K562 (cell line): ENCODE measurements around the gene ARHGAP42. TPM values are rescaled to one million over a fixed set of nuclear protein-coding genes. Genes with fewer than 3 reads are reported as not detected.

Experiments
- ATAC-seq: fragments of 200-7000 bp; cut with Tn5 transposase; 3 replicates; pipeline ENCODE4 v1.9.1; 2020; ENCODE audit warnings: moderate library complexity
- BruUV-seq: library from RNA; stranded (reverse); fragments of 400-500 nt; replicated peaks from 2 replicates; lab custom pipeline; 2021; lab: Mats Ljungman, UMichigan
- CTCF ChIA-PET: fragments of 300-600 bp; formaldehyde crosslinking; extraction: SDS; loops from one replicate; lab custom pipeline; 2021; ENCODE audit warnings: low intra/inter-chr PET ratio; lab: Yijun Ruan, JAX
- POLR2A ChIA-PET: fragments of 300-600, 350-650 bp; sonication (Branson Sonifier 250); formaldehyde crosslinking; extraction: SDS; loops from one replicate; lab custom pipeline; 2021; ENCODE audit warnings: antibody characterized with exemption, inconsistent platforms; lab: Yijun Ruan, JAX
- DNase-seq, 4 experiments: peaks; one replicate each; pipeline versions ENCODE4 v3.0.0 to v3.0.0-alpha.2; 2011 to 2018; ENCODE audit warnings: low spot score in 3 of 4, mixed read lengths in 3 of 4; ENCODE audit errors: extremely low read depth in 1 of 4
- FAIRE-seq: peaks from 2 replicates; lab custom pipeline; 2011; peaks lifted over from hg19 to GRCh38; lab: Jason Lieb, UNC
- H2AFZ ChIP-seq: 2 replicates; pipeline ENCODE4 v1.6.0; 2011; ENCODE audit warnings: low read depth, low read length, control low read depth, inconsistent platforms
- H3K27ac ChIP-seq: fragments of 200-600 bp; 3 replicates; pipeline ENCODE4 v1.8.0; 2011; ENCODE audit warnings: low read depth, mild to moderate bottlenecking, control low read depth, inconsistent platforms, low read length, moderate library complexity, mixed read lengths; ENCODE audit errors: extremely low read depth
- H3K27me3 ChIP-seq, 2 experiments: fragments of 300-600 bp in 1 of 2; 2 replicates in 1 of 2; 3 replicates in 1 of 2; pipeline versions ENCODE4 v1.6.0 to v1.8.0; 2011; ENCODE audit warnings: inconsistent platforms in 2 of 2, low read length in 2 of 2, mild to moderate bottlenecking in 1 of 2, mixed read lengths in 1 of 2, moderate library complexity in 1 of 2; ENCODE audit not compliant: control insufficient read depth in 2 of 2, insufficient read depth in 2 of 2
- H3K36me3 ChIP-seq: fragments of 300-600 bp; 3 replicates; pipeline ENCODE4 v1.8.0; 2011; ENCODE audit warnings: mild to moderate bottlenecking, low read length, inconsistent platforms; ENCODE audit not compliant: control insufficient read depth, insufficient read depth
- H3K4me1 ChIP-seq, 2 experiments: fragments of 200-600 bp in 1 of 2; replicated peaks in 1 of 2; 2 replicates in 1 of 2; 3 replicates in 1 of 2; pipeline versions ENCODE4 v1.5.1 to v1.8.0; 2011; ENCODE audit warnings: inconsistent platforms in 2 of 2, low read length in 2 of 2, mild to moderate bottlenecking in 1 of 2, mixed read lengths in 1 of 2, moderate library complexity in 1 of 2; ENCODE audit not compliant: control insufficient read depth in 2 of 2, insufficient read depth in 2 of 2
- H3K4me2 ChIP-seq: 2 replicates; pipeline ENCODE4 v1.6.1; 2011; ENCODE audit warnings: low read length, control low read depth, inconsistent platforms, mixed read lengths; ENCODE audit not compliant: insufficient read depth
- H3K4me3 ChIP-seq: fragments of 200-600 bp; sonication (generic), shearing (Covaris generic); 2 replicates; pipeline ENCODE4 v1.5.1; 2016; ENCODE audit warnings: control low read depth, inconsistent platforms
- H3K79me2 ChIP-seq: fragments of 200-600 bp; 3 replicates; pipeline ENCODE4 v1.8.0; 2011; ENCODE audit warnings: low read length, inconsistent platforms; ENCODE audit not compliant: control insufficient read depth, insufficient read depth
- H3K9ac ChIP-seq, 2 experiments: 2 replicates each; pipeline versions ENCODE4 v1.6.0 to v1.6.1; 2011; ENCODE audit warnings: low read depth in 2 of 2, low read length in 2 of 2, control low read depth in 1 of 2, inconsistent platforms in 1 of 2, mild to moderate bottlenecking in 1 of 2, mixed read lengths in 1 of 2; ENCODE audit not compliant: insufficient read depth in 1 of 2
- H3K9me1 ChIP-seq: one replicate; pipeline ENCODE4 v1.6.0; 2011; ENCODE audit warnings: inconsistent platforms, mild to moderate bottlenecking, low read length, moderate library complexity; ENCODE audit not compliant: control insufficient read depth, insufficient read depth
- H3K9me3 ChIP-seq: replicated peaks from 2 replicates; pipeline ENCODE4 v1.5.1; 2011; ENCODE audit warnings: low read depth, low read length, inconsistent platforms; ENCODE audit not compliant: control insufficient read depth, insufficient read depth
- H4K20me1 ChIP-seq: replicated peaks from 2 replicates; pipeline ENCODE4 v1.6.1; 2011; ENCODE audit warnings: low read length, inconsistent platforms, mixed read lengths; ENCODE audit not compliant: control insufficient read depth, insufficient read depth
- ATF3 ChIP-seq, 2 experiments: fragments of 450-650 bp in 1 of 2; sonication (generic) in 1 of 2; formaldehyde crosslinking in 1 of 2; IDR thresholded peaks in 1 of 2; conservative IDR thresholded peaks in 1 of 2; 2 replicates each; pipeline versions ENCODE4 v1.6.1 to v1.8.1; 2016 to 2023; ENCODE audit warnings: mild to moderate bottlenecking in 2 of 2, moderate library complexity in 2 of 2, inconsistent platforms in 1 of 2, missing genetic modification reagents in 1 of 2
- CGGBP1 ChIP-seq: fragments of 250-450 bp; sonication (Bioruptor Pico); IDR thresholded peaks from 2 replicates; pipeline ENCODE4 v1.9.0; 2021; ENCODE audit warnings: mild to moderate bottlenecking
- E2F4 ChIP-seq: sonication (generic); formaldehyde crosslinking; IDR thresholded peaks from 2 replicates; pipeline ENCODE4 v1.8.0; 2022; ENCODE audit warnings: mild to moderate bottlenecking, low read depth, missing genetic modification reagents
- HNRNPK ChIP-seq: fragments of 200-400 bp; formaldehyde crosslinking; IDR thresholded peaks from one replicate; pipeline ENCODE4 v1.6.1; 2018; ENCODE audit warnings: mild to moderate bottlenecking, low read depth, low read length; ENCODE audit not compliant: poor library complexity, severe bottlenecking
- MAFF ChIP-seq: IDR thresholded peaks from 2 replicates; pipeline ENCODE4 v1.6.1; 2012; ENCODE audit warnings: low read length, improper control_type of control experiment
- NFATC3 ChIP-seq: fragments of 450-650 bp; IDR thresholded peaks from 2 replicates; pipeline ENCODE4 v1.6.1; 2017; ENCODE audit warnings: mild to moderate bottlenecking
- RBM14 ChIP-seq: fragments of 200-400 bp; formaldehyde crosslinking; IDR thresholded peaks from 2 replicates; pipeline ENCODE4 v1.6.1; 2018; ENCODE audit warnings: low read depth, mild to moderate bottlenecking, low read length, moderate library complexity, borderline replicate concordance; ENCODE audit not compliant: insufficient read depth
- RFX1 ChIP-seq: fragments of 450-650 bp; IDR thresholded peaks from 2 replicates; pipeline ENCODE4 v1.6.1; 2016; ENCODE audit warnings: mild to moderate bottlenecking, moderate library complexity
- SIX5 ChIP-seq, 2 experiments: IDR thresholded peaks; 2 replicates each; pipeline ENCODE4 v1.6.1; 2011; ENCODE audit warnings: low read length in 2 of 2, borderline replicate concordance in 1 of 2, low read depth in 1 of 2, mild to moderate bottlenecking in 1 of 2, moderate library complexity in 1 of 2; ENCODE audit not compliant: insufficient read depth in 1 of 2
- SMARCB1 ChIP-seq: IDR thresholded peaks from 2 replicates; pipeline ENCODE4 v1.6.1; 2011; ENCODE audit warnings: improper control_type of control experiment, low read depth; ENCODE audit not compliant: insufficient read length
- SP1 ChIP-seq: sonication (generic); formaldehyde crosslinking; IDR thresholded peaks from 2 replicates; pipeline ENCODE4 v1.8.1; 2022; ENCODE audit warnings: mild to moderate bottlenecking, missing genetic modification reagents
- ZFP1 ChIP-seq: fragments of 450-650 bp; formaldehyde crosslinking; IDR thresholded peaks from 2 replicates; pipeline ENCODE4 v1.4.0; 2020; ENCODE audit warnings: mild to moderate bottlenecking, mixed read lengths
- ZNF212 ChIP-seq: fragments of 450-650 bp; formaldehyde crosslinking; IDR thresholded peaks from 2 replicates; pipeline ENCODE4 v1.4.0; 2020; ENCODE audit warnings: mild to moderate bottlenecking
- ZNF699 ChIP-seq: fragments of 250-450 bp; sonication (Bioruptor Pico); IDR thresholded peaks from 2 replicates; pipeline ENCODE4 v1.8.0; 2021; ENCODE audit warnings: mild to moderate bottlenecking, moderate library complexity; ENCODE audit not compliant: insufficient replicate concordance
- ZNF785 ChIP-seq: fragments of 250-450 bp; sonication (Bioruptor Pico); IDR thresholded peaks from 2 replicates; pipeline ENCODE4 v1.4.0; 2020; ENCODE audit warnings: mild to moderate bottlenecking
- ZSCAN32 ChIP-seq: fragments of 450-650 bp; formaldehyde crosslinking; IDR thresholded peaks from 2 replicates; pipeline ENCODE4 v1.4.0; 2020; ENCODE audit warnings: mild to moderate bottlenecking, moderate library complexity
- WGBS: fragments of 100-300 bp; shearing (Covaris generic); methylation state at CpG from one replicate; pipeline ENCODE4 v1.1.6; 2016; ENCODE audit warnings: low coverage, mixed read lengths; ENCODE audit not compliant: insufficient coverage; ENCODE audit errors: missing lambda C conversion rate; 5-methylcytosine and 5-hydroxymethylcytosine counted together
- in situ Hi-C: fragments of 300-500 bp; cut with MboI; formaldehyde crosslinking; loops from 4 replicates; pipeline ENCODE4 v1.15.0; 2018; ENCODE audit warnings: inconsistent platforms, mixed read lengths
- intact Hi-C: fragments of 100-400 bp; cut with micrococcal nuclease; formaldehyde crosslinking; loops from 2 replicates; pipeline ENCODE4 v1.14.2; 2022
- polyA plus RNA-seq, 8 experiments: library from polyadenylated mRNA; depleted of rRNA in 4 of 8; stranded (reverse) in 5 of 8; unstranded in 3 of 8; fragments of >200 nt; fragmentation: Nextera tagmentation in 2 of 8; fragmentation: Illumina TruSeq in 1 of 8; extraction: Ambion mirVana in 2 of 8; extraction: Trizol in 1 of 8; gene quantifications; 2 replicates each; pipeline versions ENCODE4 v1.2.1 to v1.2.3, GENCODE V29; 2011 to 2014; ENCODE audit warnings: inconsistent platforms in 1 of 8, missing spikeins in 1 of 8
- total RNA-seq, 7 experiments: library from RNA; depleted of rRNA in 6 of 7; stranded (reverse); fragments of >200 nt in 6 of 7; fragmentation: Illumina TruSeq in 2 of 7; extraction: Trizol in 2 of 7; gene quantifications; 2 replicates each; pipeline versions ENCODE4 v1.2.1 to v1.2.3, GENCODE V29; 2011 to 2021; ENCODE audit warnings: low replicate concordance in 1 of 7

Gene ARHGAP42
- total and polyA plus RNA-seq, 9 of the 15 experiments (the other 6 are each of a cell fraction or from before 2014, with no cell fraction given): 0.95 to 6.1 (median 2.4) TPM

- no peak for TF ChIP-seq RBM14
- no peak for TF ChIP-seq SP1 (CRISPR knock-in tag)
- TF ChIP-seq ZNF785 (CRISPR knock-in tag): no peak
- no peak for TF ChIP-seq SMARCB1
- TF ChIP-seq ZSCAN32 (CRISPR knock-in tag): no peak
- no peak for TF ChIP-seq CGGBP1
These were observed 154.8 kb downstream of the ARHGAP42 start (continued) for GRCh38 chr11:100841711-100842407.

- H3K79me2 ChIP-seq: no peaks in the 10 kb centered on the region
- no peaks in the 10 kb centered on the region for H3K36me3 ChIP-seq
- TF ChIP-seq ATF3 (IDR thresholded peaks at IDR 0.05) (no peak), ATF3 (CRISPR knock-in tag; conservative IDR thresholded peaks at IDR 0.05) (no peak), NFATC3 (no peak), MAFF (no peak), RFX1 (no peak), E2F4 (no peak), ZNF212 (CRISPR knock-in tag) (no peak), SIX5 (IDR thresholded peaks at IDR 0.05; ENCODE audit: borderline replicate concordance in 1 of 2, insufficient read depth in 1 of 2, low read depth in 1 of 2, low read length in 2 of 2) (no peak), ZNF699 (no peak), HNRNPK (no peak), ZFP1 (CRISPR knock-in tag) (no peak)
- no peak overlapping the region for H2AFZ ChIP-seq
- H3K4me3 ChIP-seq: no peak overlapping the region
- POLR2A ChIA-PET: no interaction called here
- WGBS: 5% methylated on average over 3 of the region's 3 CpGs
- H3K4me1 ChIP-seq: no peaks in the 10 kb centered on the region
- DNase-seq (no peak), ATAC-seq (no peak), FAIRE-seq (no peak)
- H3K9ac ChIP-seq: no peak overlapping the region
- BruUV-seq: no TSS peak
- in situ Hi-C loops (no loop called here), intact Hi-C loops (no loop called here)
- H4K20me1 ChIP-seq: no peaks in the 10 kb centered on the region
- CTCF ChIA-PET: no interaction called here
- no peak overlapping the region for H3K4me2 ChIP-seq
- no peaks in the 10 kb centered on the region for H3K9me1 ChIP-seq
- H3K27ac ChIP-seq: no peak overlapping the region
- no peaks in the 10 kb centered on the region for H3K27me3 ChIP-seq
- no peaks in the 10 kb centered on the region for H3K9me3 ChIP-seq
These were observed 160.7 kb downstream of the ARHGAP42 start for GRCh38 chr11:100847696-100848216.
